Right ventricle myocardium inferior (tissue), 1 donor: ENCODE measurements around the gene CDKN2B-AS1. TPM values are rescaled to one million over a fixed set of nuclear protein-coding genes. Genes with fewer than 3 reads are reported as not detected.

Source experiments
- ATAC-seq: fragments of 200-7000 bp; cut with Tn5 transposase; one replicate; pipeline ENCODE4 v1.9.1; 2020; ENCODE audit warnings: mild to moderate bottlenecking, moderate library complexity
- DNase-seq: peaks from one replicate; pipeline ENCODE4 v3.0.0; 2021; ENCODE audit errors: missing footprints
- intact Hi-C: fragments of 100-400 bp; cut with DNase I; formaldehyde crosslinking; loops from one replicate; pipeline ENCODE4 v1.11.0; 2022
- total RNA-seq: library from RNA; stranded (reverse); fragmentation: NEBNext Ultra II Directional; extraction: Animal tissue kit (Norgen Biotek cat#: 25700); gene quantifications from one replicate; pipeline ENCODE4 v1.2.1, GENCODE V29; 2021
- donor health status: DM: no; HTN: yes; CAD: no; lungs with severe emphysema.

CDKN2B-AS1 gene
- total RNA-seq, 1 donor from 2014 or later = not detected

DNA sequence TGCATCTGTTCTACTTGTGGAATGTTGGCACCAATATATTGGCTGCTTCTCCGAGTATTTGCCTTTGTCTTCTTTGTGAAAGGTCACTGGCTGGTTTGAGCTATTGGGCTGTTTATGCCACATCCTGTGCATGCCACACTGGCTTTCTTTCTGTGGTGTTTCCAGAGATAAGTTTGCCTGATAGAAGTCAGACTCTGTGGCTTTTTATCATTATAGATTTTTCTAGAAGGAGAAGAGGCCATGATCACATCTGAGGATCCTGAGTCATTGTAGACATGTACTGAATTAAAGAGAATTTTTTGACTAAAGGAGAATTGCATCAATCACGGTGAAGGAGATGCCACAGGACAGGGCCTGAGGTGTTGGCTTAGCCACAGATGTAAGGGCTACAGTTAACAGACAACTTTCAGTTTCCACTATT, 41.0 kb downstream of the CDKN2B-AS1 start:
- intact Hi-C loops = no loop called here
- DNase-seq = no peak
- ATAC-seq = no peak

DNA sequence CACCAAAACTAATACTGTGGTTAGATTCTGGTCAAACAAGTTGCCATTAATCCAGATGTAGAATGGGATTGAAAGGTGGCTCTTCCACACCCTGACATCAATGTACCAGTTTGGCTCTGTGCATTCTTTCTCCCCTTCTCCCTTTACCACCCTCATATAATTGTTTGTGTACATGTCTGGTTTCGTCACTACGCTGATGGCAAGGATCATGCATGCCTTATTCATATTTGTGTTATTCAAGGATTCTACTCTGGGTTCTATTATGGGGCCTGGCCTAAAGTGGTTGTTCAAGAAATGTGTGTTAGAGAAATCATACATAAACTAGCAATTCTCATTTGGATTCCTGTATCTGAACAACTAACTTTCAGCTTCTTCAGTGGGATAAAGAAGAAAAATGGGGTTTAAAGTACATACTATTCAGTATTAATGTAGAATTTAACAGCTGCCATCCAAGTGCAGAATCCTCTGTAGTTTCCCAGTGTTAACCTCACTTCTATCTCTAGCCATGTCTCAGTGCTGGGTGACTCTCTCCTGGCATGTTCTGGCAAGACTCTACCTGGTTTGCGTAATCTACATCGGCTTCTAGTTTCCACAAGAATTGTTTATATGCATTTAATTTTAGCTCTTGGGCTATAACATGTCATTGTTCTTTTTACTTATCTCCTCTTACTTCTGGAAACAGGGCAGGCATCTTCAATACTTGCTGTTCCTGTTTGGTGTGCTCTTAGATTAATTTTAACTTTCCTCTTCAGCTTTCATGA, 42.5 kb downstream of the CDKN2B-AS1 start:
- DNase-seq (no peak), ATAC-seq (no peak)
- intact Hi-C loops = no loop called here

DNA sequence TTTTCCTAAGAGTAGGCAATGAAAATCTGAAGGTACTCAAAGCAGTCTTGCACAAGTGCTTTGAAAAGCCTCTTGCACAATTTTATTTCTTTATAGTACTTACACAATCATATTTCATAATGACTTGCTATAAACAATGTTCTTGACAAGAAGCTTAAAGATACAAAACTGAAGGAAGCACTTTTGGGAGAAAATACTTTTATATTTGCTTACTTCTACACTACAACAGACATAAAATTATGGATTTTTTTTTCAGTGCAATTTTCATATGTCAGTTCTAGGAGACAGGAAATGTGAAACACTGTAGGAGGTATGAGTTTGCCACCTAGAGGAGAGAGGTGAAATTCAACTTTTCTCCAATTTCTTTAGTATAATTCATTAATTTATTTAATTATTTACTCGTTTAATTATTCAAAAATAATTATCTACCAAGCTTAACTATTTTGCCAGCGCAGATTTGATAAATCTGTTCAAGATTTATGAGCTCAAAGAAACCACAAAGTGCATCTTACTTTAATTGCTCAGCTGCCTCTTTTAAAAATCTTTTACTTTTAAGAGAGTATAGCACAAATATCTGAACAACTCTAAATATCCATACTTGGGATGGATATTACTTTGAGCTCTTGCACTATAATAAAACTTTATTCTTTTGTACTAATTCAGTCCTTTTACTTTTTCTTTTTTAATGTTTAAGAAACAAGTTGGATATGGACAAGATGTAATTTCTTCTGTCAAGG, 43.5 kb downstream of the CDKN2B-AS1 start:
- DNase-seq (no peak), ATAC-seq (no peak)
- intact Hi-C loops = loop anchor here (2.0 kb wide), 1 partner anchor 225 kb away; no protein-coding TSS in a partner anchor

DNA sequence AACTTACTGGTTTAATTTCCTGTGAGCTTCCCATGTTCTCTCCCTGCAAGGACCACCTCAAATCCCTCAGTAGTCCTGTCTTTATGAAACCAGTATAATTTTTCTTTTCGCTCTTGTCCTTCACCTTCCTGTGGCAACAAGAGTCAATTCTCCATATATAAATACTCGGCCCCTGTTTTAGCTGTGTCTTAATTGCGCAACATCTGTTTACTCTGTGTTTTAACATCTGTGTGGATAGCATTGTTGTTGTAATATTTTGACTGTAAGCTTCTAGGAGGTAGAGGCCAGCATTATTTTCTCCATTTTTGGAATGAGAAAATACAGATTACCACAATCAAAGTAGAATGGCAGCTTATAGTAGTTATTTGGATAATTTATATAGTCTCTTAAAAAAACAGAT, 44.7 kb downstream of the CDKN2B-AS1 start:
- ATAC-seq = no peak
- no peak for DNase-seq
- intact Hi-C loops = loop anchor here (2.0 kb wide), 1 partner anchor 226 kb away; no protein-coding TSS in a partner anchor

DNA sequence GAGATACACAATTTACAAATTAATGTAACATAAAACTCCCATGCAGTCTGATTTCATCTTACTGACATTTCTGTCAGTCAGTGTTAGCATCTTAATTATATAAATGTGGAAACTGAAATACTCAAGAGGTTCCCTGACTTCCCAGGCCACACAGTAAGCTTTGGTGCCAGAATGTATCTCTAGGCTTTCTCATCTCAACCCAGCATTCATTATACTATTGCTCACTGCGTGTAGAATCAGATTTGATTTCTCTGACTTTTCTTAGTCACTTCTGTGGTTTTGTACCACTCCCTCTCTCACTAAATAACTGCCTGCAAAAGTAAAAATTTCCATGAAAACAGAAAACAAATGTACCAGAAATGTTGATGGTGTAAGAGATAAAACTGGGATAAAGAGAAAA, 46.2 kb downstream of the CDKN2B-AS1 start:
- DNase-seq (no peak), ATAC-seq (no peak)
- intact Hi-C loops = no loop called here

DNA sequence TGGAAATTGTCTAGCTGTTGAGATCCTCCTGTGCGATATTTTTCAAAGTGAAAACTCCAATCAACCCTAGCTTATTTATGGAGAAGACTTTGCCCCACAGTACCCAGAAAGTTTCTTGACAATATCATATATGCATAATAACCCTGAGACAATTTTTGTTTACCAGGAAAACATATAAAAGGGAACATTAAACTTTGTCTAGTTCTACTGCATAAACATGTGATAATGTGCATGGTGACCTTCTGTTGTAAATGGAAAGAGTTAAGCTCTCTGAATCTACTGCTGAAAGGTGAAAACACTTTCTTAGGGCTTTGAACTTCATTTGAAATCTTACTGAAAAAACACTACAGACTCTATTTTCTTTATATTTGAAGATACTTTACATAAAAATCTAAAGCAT, 46.8 kb downstream of the CDKN2B-AS1 start:
- DNase-seq = no peak
- intact Hi-C loops = no loop called here
- ATAC-seq = no peak

DNA sequence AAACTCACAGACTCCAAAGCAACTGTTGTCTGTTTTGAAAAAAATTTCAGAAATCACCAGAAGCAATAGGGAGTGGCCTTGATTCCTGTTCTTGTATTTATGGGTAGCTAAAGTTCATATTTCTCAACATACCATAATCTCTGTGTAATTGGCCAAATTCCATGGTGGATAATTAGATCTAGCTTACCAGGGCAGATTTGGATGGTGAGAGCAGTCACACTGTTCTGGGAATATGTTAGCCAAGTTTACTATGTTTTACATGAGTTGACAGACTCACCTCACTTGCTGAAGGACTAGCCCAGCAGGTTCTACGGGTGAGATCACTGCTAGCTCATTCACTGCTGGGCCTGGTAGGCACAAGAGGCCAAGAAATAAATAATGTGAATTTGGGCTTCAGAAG, 47.2 kb downstream of the CDKN2B-AS1 start:
- ATAC-seq (no peak), DNase-seq (no peak)
- intact Hi-C loops = no loop called here

DNA sequence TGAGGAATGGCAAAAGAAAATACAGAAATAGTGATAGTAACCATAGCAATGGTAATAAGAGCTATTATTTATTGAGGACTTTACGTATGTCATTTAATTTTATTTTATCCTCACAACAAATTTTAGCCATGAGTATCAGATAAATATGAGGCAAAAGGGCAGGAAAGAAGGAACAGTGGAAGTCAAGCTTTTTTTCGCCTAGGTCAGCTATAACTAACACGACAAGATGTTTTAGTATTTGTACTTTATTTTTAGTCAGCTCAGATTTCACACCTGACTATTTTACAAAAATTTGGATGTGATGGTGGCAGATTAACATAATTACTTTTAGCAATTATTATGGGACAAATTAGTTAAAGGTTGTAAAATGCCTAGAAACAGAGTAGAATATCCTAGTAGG, 49.3 kb downstream of the CDKN2B-AS1 start:
- no peak for ATAC-seq
- intact Hi-C loops = no loop called here
- no peak for DNase-seq

DNA sequence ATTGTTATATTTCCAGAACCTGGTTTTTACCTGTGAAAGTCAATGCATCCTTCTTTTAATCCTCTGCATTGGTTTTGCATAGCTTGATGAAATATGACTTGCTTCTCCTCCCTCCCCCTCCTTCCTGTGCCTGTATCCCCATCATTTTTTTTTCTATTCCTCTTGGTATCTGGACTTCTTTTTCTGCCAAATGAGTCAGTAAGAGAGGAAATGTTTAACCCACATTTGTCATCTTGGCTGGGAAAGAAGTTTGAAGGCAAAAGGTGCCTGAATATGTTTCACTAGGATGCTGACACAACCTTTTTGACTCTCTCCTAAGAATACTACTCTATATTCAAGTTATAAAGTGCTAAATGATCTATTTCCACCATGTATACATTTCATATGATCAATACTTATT, 50.0 kb downstream of the CDKN2B-AS1 start:
- ATAC-seq (no peak), DNase-seq (no peak)
- intact Hi-C loops = no loop called here

DNA sequence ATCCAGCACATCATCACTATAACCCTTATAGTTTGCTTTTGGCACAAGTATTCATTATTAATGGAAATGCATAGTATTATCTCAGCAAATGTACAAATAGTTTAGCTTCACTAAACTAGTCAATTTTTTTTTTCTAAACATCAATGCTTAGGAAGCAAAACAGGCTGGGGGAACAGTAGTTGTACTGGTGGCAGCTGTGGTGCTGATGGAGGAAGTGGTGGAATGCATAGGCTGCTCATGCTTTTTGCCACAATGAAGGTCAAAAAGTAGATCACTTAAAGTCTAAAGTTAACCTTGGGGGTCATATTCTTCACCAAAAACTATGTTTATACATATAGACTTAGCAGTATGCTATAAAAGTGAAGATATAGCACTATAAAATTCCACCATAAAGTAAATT, 50.8 kb downstream of the CDKN2B-AS1 start:
- ATAC-seq = no peak
- no peak for DNase-seq
- intact Hi-C loops = no loop called here

DNA sequence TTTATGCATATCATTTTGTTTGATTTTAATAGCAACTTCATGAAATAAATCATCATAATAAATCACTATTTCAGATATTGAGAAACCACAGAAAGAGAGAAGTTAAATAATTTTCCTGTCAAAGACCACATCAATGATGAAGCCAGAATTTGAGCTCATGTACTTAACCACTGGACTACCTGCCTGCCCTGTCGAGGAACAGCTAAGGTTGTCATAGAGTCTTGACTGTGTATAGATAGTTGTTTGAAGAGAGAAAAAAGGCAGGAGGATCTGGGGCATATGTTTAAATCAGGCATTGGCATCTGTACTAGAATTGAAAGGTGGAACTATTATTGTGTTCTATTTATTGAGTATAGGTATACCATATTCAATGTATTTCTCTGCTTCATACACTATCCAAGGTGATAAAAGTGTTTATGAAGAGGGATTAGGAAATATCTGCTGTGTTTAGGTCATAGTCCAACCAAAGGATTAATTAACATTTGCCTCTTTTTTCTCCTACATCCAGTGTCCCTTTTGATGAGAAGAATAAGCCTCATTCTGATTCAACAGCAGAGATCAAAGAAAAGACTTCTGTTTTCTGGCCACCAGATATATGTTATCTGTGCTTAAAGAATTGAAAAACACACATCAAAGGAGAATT, 51.8 kb downstream of the CDKN2B-AS1 start:
- no peak for DNase-seq
- no peak for ATAC-seq
- intact Hi-C loops = no loop called here

DNA sequence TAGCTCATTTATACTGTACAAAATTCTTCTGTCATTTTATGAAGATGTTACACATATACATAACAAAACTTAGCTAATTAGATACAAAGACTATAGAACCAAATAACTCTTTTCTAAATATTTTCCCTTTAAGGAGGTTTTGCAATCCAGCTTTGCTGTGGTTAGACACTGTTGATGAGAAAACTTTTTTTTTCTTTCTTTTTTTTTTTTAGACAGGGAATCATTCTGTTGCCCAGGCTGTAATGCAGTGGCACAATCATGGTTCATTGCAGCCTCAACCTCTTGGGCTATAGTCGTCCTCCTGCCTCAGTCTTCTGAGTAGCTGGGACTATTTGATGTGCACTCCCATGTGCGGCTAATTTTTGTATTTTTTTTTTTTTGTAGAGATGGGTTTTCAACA, 53.0 kb downstream of the CDKN2B-AS1 start:
- ATAC-seq (no peak), DNase-seq (no peak)
- intact Hi-C loops = no loop called here

DNA sequence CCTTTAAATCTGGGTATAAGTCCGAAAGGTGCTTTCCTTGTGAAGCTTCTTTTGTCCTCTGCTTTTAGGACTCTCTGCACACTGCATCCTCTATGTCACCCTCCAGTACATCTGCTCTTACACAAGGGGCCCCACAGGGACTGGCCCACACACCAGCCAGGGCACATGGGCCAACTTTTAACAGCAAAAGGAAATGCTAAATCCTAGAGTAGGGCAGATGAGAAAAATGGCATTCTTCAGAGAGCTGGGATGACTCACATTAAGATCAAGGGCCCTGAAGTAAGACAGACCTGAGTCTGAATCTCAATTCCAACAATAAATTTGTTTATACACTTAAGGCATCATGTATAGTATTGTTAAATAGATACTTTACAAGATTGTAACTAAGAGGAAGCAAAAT, 54.8 kb downstream of the CDKN2B-AS1 start:
- ATAC-seq (peak; percentile 34), DNase-seq (no peak)
- intact Hi-C loops = no loop called here

DNA sequence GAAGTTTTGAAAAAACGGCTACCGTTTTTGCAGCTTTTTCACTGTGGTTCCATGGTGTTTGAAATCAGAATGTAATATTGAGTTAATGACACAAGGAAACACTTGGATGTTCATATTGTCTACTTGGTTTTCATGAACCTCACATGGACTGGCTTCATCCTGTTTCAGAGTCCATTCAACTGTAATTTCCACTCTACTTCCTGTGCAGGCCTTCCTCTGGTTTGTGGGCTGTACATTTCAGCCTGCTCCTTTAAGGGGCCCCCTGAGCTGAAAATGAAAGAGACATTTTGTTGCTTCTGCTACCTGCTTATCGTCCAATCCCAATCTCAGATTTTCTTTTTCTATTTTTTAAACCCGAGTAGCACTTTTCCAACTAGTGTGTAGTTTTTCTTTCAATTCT, 56.3 kb downstream of the CDKN2B-AS1 start:
- no peak for DNase-seq
- intact Hi-C loops = no loop called here
- ATAC-seq = no peak

DNA sequence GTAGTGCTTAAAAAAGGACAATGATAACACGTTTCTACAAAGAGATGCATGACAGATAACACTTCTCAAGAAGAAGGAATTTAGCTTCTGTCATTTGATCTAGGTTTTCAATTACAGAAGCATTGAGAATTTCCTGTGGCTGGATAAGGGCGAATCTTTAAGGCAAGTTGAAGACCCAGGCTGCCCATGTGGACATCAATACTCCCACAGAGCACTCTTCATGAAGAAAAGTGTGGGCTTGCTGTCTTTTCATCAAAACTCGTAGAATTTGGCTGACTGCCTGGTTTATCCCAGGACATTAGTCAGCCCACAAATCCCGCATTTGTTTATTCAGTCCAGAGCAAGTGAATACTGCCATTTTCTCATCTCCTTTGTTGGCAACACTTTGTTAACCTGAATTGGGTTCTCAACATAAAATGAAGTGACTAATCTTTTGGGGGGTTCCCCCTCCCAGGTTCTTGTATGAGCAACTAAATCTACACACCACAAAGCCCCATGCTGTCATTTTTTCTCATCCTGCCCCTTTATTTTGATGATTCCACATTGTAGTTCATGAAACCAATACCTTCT, 57.9 kb downstream of the CDKN2B-AS1 start:
- intact Hi-C loops = no loop called here
- DNase-seq (no peak), ATAC-seq (peak; percentile 16)

DNA sequence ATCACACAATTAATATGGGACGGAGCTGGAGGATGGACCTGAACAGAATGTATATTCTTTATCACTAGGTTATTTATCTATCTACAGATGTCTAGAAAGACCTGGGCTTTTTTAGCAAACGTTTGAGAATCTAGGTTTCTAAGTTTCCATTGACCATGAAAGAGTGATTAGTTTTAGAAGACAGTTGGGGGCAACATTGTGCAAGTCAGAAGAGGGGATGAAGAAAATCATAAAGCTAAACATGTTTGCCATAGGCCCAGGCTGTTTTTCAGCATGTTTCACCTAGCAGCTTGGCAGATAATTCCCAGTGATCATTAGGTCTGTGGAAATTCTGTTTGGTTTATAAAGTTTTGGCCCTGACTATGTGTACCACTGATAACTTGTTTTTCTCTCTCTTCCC, 58.6 kb downstream of the CDKN2B-AS1 start:
- intact Hi-C loops = no loop called here
- DNase-seq = no peak
- ATAC-seq = no peak

DNA sequence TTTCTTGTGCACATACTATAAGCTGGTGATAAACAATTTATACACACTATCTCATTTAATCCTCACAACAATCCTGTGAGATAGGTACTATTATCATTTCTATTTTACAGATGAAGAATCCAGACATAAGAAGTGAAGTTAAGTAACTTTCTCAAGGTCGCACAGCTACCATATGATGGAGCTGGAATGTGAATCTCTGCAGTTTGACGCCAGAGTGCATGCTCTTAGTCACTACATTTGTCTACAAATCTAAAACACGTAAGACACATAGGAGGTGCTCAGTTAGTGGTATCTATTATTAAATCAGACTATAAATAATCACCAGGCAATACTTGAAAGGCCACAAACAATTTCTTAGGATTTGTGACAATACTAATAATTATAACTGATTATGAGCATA, 59.5 kb downstream of the CDKN2B-AS1 start:
- intact Hi-C loops = no loop called here
- no peak for DNase-seq
- ATAC-seq = no peak

DNA sequence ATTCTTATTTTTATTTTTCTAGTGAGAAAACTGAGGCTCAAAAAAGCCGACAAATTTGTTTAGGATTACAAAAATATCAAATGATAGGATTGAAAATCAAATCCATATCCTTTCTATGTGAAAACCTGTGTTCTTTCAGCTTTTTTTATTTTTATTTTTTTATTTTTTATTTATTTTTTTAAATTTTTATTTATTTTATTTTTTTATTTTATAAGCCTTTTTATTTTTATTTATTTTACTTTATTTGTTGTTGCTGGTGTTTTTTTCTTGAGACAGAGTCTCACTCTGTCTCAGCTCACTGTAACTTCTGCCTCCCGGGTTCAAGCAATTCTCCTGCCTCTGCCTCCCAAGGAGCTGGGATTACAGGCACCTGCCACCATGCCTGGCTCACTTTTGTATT, 59.9 kb downstream of the CDKN2B-AS1 start:
- DNase-seq = no peak
- ATAC-seq = no peak
- intact Hi-C loops = no loop called here

DNA sequence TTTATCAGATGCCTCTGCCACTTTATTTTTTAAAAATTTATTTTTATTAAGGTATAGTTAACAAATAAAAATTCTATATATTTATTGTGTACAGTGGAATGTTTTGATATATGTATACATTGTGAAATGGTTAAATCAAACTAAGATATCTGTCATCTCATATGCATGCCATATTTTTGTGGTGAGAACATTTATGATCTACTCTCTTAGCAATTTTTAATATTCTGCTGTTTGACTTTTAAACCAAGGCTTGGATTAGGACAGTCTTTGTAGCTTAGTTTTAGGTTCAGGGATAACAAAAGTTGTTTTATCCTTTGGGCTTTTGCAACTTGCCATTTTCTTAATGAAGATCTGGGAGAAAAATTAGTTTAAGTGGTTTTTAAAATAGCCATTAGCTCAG, 60.5 kb downstream of the CDKN2B-AS1 start:
- no peak for DNase-seq
- intact Hi-C loops = no loop called here
- ATAC-seq = no peak

DNA sequence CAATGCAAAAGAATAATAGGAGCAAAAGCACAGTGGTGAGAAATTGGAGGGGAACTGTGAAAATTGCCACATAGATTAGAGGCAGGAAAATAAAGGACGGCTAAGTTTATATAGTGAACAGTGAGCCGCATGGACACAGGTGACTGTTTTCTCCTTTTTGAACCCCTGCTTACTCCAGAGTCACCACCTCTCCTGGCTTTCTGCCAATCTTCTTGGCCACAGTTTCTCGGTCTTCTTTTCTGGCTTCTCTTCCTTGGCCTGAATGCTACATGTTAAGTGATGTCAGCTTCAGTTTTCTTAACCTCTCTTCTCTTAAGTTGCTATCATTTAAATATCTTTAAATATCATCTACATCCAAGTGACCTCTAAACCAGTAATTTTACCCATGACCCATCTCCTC, 61.8 kb downstream of the CDKN2B-AS1 start:
- DNase-seq (no peak), ATAC-seq (no peak)
- intact Hi-C loops = no loop called here
